ENCODE data around the gene DAGLA.

DNA sequence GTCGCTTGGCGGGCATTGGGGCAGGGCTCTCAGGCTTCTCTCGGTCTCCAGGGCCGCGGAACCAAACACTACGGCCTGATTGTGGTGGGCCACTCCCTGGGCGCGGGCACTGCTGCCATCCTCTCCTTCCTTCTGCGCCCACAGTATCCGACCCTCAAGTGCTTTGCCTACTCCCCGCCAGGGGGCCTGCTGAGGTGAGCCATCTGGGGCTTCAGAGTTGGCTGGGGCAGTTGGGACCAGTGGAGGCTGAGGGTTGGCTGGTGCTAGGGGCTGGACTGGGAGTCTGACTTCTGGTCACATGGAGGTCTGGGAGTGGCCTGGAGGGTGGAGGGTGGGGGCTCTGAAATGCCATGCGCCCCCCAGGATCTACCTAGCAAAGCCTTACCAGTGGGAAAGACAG lies 56.9 kb downstream of the DAGLA start:
- TF ChIP-seq, protein P1, sequence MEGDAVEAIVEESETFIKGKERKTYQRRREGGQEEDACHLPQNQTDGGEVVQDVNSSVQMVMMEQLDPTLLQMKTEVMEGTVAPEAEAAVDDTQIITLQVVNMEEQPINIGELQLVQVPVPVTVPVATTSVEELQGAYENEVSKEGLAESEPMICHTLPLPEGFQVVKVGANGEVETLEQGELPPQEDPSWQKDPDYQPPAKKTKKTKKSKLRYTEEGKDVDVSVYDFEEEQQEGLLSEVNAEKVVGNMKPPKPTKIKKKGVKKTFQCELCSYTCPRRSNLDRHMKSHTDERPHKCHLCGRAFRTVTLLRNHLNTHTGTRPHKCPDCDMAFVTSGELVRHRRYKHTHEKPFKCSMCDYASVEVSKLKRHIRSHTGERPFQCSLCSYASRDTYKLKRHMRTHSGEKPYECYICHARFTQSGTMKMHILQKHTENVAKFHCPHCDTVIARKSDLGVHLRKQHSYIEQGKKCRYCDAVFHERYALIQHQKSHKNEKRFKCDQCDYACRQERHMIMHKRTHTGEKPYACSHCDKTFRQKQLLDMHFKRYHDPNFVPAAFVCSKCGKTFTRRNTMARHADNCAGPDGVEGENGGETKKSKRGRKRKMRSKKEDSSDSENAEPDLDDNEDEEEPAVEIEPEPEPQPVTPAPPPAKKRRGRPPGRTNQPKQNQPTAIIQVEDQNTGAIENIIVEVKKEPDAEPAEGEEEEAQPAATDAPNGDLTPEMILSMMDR (IDR thresholded peaks at IDR 0.05) = no peak
- no peak for TF ChIP-seq POLR2A (IDR thresholded peaks at IDR 0.05)

Data from uterus (tissue), 2 donors.